H9 (cell line): ENCODE results near the gene DOCK7. TPM values are rescaled to one million over a fixed set of nuclear protein-coding genes. Genes with fewer than 3 reads are reported as not detected.

Source experiments
- DNase-seq: peaks from one replicate; pipeline ENCODE4 v3.0.0-alpha.2; 2017
- H2AFZ ChIP-seq: one replicate; pipeline ENCODE4 v1.6.1; 2013; ENCODE audit warnings: mild to moderate bottlenecking, low read length, control low read depth, moderate library complexity
- H2AK5ac ChIP-seq: 2 replicates; pipeline ENCODE4 v1.6.1; 2013; ENCODE audit warnings: low read length, control low read depth, mixed read lengths; ENCODE audit not compliant: insufficient read length
- H2BK120ac ChIP-seq: one replicate; pipeline ENCODE4 v1.6.1; 2013; ENCODE audit warnings: low read depth, mild to moderate bottlenecking, low read length, control low read depth, inconsistent platforms; ENCODE audit not compliant: poor library complexity, severe bottlenecking
- H2BK12ac ChIP-seq: 2 replicates; pipeline ENCODE4 v1.6.1; 2013; ENCODE audit warnings: low read length, control low read depth, mixed read lengths, low read depth; ENCODE audit not compliant: insufficient read length
- H2BK15ac ChIP-seq: 2 replicates; pipeline ENCODE4 v1.6.1; 2013; ENCODE audit warnings: low read depth, low read length, control low read depth
- H2BK20ac ChIP-seq: one replicate; pipeline ENCODE4 v1.6.1; 2013; ENCODE audit warnings: low read depth, mild to moderate bottlenecking, low read length, control low read depth, inconsistent platforms; ENCODE audit not compliant: poor library complexity, severe bottlenecking
- H2BK5ac ChIP-seq: 2 replicates; pipeline ENCODE4 v1.6.1; 2013; ENCODE audit warnings: low read length, control low read depth, mixed read lengths; ENCODE audit not compliant: insufficient read length
- H3K14ac ChIP-seq: 2 replicates; pipeline ENCODE4 v1.6.1; 2013; ENCODE audit warnings: low read length, control low read depth; ENCODE audit not compliant: insufficient read depth
- H3K18ac ChIP-seq: 2 replicates; pipeline ENCODE4 v1.6.1; 2013; ENCODE audit warnings: low read depth, mild to moderate bottlenecking, mixed read lengths, low read length, control low read depth; ENCODE audit not compliant: insufficient read length
- H3K23ac ChIP-seq: 2 replicates; pipeline ENCODE4 v1.6.1; 2013; ENCODE audit warnings: low read length, control low read depth, mixed read lengths, low read depth; ENCODE audit not compliant: insufficient read length
- H3K23me2 ChIP-seq: 2 replicates; pipeline ENCODE4 v1.6.1; 2013; ENCODE audit warnings: low read depth, mild to moderate bottlenecking, mixed read lengths, low read length, control low read depth; ENCODE audit not compliant: insufficient read length, poor library complexity, severe bottlenecking
- H3K27ac ChIP-seq: 2 replicates; pipeline ENCODE4 v1.5.1; 2013; ENCODE audit warnings: low read length, control low read depth, mixed read lengths, low read depth; ENCODE audit not compliant: insufficient read length
- H3K27me3 ChIP-seq: 2 replicates; pipeline ENCODE4 v1.6.1; 2013; ENCODE audit warnings: low read length, control low read depth, inconsistent platforms; ENCODE audit not compliant: insufficient read depth
- H3K4ac ChIP-seq: 2 replicates; pipeline ENCODE4 v1.6.1; 2013; ENCODE audit warnings: low read depth, mild to moderate bottlenecking, control low read depth, inconsistent platforms, low read length, moderate library complexity
- H3K4me1 ChIP-seq: 2 replicates; pipeline ENCODE4 v1.6.1; 2013; ENCODE audit warnings: low read length, control low read depth, inconsistent platforms; ENCODE audit not compliant: insufficient read depth
- H3K4me2 ChIP-seq: 2 replicates; pipeline ENCODE4 v1.6.1; 2013; ENCODE audit warnings: low read length, control low read depth, mixed read lengths; ENCODE audit not compliant: insufficient read length, insufficient read depth
- H3K56ac ChIP-seq: 2 replicates; pipeline ENCODE4 v1.6.1; 2013; ENCODE audit warnings: low read depth, mild to moderate bottlenecking, mixed read lengths, low read length, control low read depth; ENCODE audit not compliant: insufficient read length
- H3K79me1 ChIP-seq: 2 replicates; pipeline ENCODE4 v1.6.1; 2013; ENCODE audit warnings: low read depth, mild to moderate bottlenecking, moderate library complexity, low read length, control low read depth, inconsistent platforms; ENCODE audit not compliant: insufficient read depth, poor library complexity, severe bottlenecking
- H3K79me2 ChIP-seq: 2 replicates; pipeline ENCODE4 v1.6.1; 2013; ENCODE audit warnings: low read length, control low read depth, inconsistent platforms; ENCODE audit not compliant: insufficient read depth
- H3K9ac ChIP-seq: 2 replicates; pipeline ENCODE4 v1.6.1; 2013; ENCODE audit warnings: low read length, control low read depth, mixed read lengths; ENCODE audit not compliant: insufficient read length; ENCODE audit errors: extremely low read depth
- H3K9me3 ChIP-seq: one replicate; pipeline ENCODE4 v1.6.1; 2013; ENCODE audit warnings: low read depth, low read length, inconsistent platforms; ENCODE audit not compliant: control insufficient read depth
- H3T11ph ChIP-seq: one replicate; pipeline ENCODE4 v1.6.1; 2013; ENCODE audit warnings: mild to moderate bottlenecking, low read length, control low read depth, inconsistent platforms
- H4K20me1 ChIP-seq: one replicate; pipeline ENCODE4 v1.6.1; 2013; ENCODE audit not compliant: control insufficient read depth, insufficient read length, insufficient read depth
- H4K5ac ChIP-seq: 2 replicates; pipeline ENCODE4 v1.6.1; 2013; ENCODE audit warnings: low read depth, mild to moderate bottlenecking, mixed read lengths, low read length, control low read depth; ENCODE audit not compliant: insufficient read length
- H4K8ac ChIP-seq: replicated peaks from 2 replicates; pipeline ENCODE4 v1.6.1; 2013; ENCODE audit warnings: low read length, control low read depth, mixed read lengths, low read depth; ENCODE audit not compliant: insufficient read length
- H4K91ac ChIP-seq: 2 replicates; pipeline ENCODE4 v1.6.1; 2013; ENCODE audit warnings: low read depth, mild to moderate bottlenecking, moderate library complexity, mixed read lengths, low read length, control low read depth; ENCODE audit not compliant: insufficient read length
- H3K27ac Mint-ChIP-seq, 3 experiments: 2 replicates in 2 of 3; 3 replicates in 1 of 3; pipeline ENCODE4 v1.8.0; 2020 to 2021; ENCODE audit warnings: mixed read lengths in 3 of 3, mild to moderate bottlenecking in 1 of 3, moderate library complexity in 1 of 3
- H3K27me3 Mint-ChIP-seq: 2 replicates; pipeline ENCODE4 v1.8.0; 2021; ENCODE audit warnings: low read depth, mild to moderate bottlenecking, moderate library complexity, mixed read lengths
- H3K36me3 Mint-ChIP-seq, 3 experiments: 2 replicates in 2 of 3; 3 replicates in 1 of 3; pipeline ENCODE4 v1.8.0; 2020 to 2021; ENCODE audit warnings: low read depth in 3 of 3, mixed read lengths in 3 of 3; ENCODE audit not compliant: insufficient read depth in 1 of 3
- H3K4me1 Mint-ChIP-seq, 2 experiments: 2 replicates each; pipeline ENCODE4 v1.8.0; 2020; ENCODE audit warnings: mixed read lengths in 2 of 2
- H3K4me3 Mint-ChIP-seq, 2 experiments: 2 replicates in 1 of 2; 3 replicates in 1 of 2; pipeline ENCODE4 v1.8.0; 2020 to 2021; ENCODE audit warnings: mild to moderate bottlenecking in 2 of 2, mixed read lengths in 2 of 2, moderate library complexity in 1 of 2
- H3K9me3 Mint-ChIP-seq, 2 experiments: 2 replicates in 1 of 2; 3 replicates in 1 of 2; pipeline ENCODE4 v1.8.0; 2020; ENCODE audit warnings: mild to moderate bottlenecking in 2 of 2, mixed read lengths in 2 of 2, moderate library complexity in 1 of 2
- CTCF ChIP-seq: fragments of 200-600 bp; sonication (generic); conservative IDR thresholded peaks from 3 replicates; pipeline ENCODE4 v1.8.0; 2021; ENCODE audit warnings: antibody characterized with exemption, mild to moderate bottlenecking
- WGBS: extraction: QIAGEN DNeasy Blood & Tissue Kit; methylation state at CpG from one replicate; pipeline ENCODE4 v1.1.7; 2013; ENCODE audit warnings: missing lambda C conversion rate, low lambda C conversion rate, mixed read lengths; ENCODE audit not compliant: insufficient read length; ENCODE audit errors: extremely low coverage; 5-methylcytosine and 5-hydroxymethylcytosine counted together
- total RNA-seq: library from RNA; stranded (reverse); gene quantifications from 2 replicates; pipeline ENCODE4 v1.2.1, GENCODE V29; 2021

DOCK7 gene
- total RNA-seq, 1 experiment from 2014 or later, result 36.8 TPM

- H3K23ac ChIP-seq, result no peak overlapping the region
- H3K4ac ChIP-seq, result no peak overlapping the region
- H3K4me2 ChIP-seq, result no peak overlapping the region
- H2AK5ac ChIP-seq, result no peak overlapping the region
- no CpG with 5 or more reads among the region's 5 CpGs for WGBS
- no peak overlapping the region for H3K56ac ChIP-seq
- H3K4me1 ChIP-seq, result no peaks in the 10 kb centered on the region
- H3T11ph ChIP-seq, result no peak overlapping the region
- no peak for DNase-seq
- H4K20me1 ChIP-seq, result no peaks in the 10 kb centered on the region
- no peaks in the 10 kb centered on the region for H3K23me2 ChIP-seq
- H2BK120ac ChIP-seq, result no peak overlapping the region
- H2BK15ac ChIP-seq, result no peak overlapping the region
- no peaks in the 10 kb centered on the region for H3K9me3 ChIP-seq
- H4K8ac ChIP-seq, result no peak overlapping the region
- H4K91ac ChIP-seq, result no peak overlapping the region
- H3K79me1 ChIP-seq, result no peaks in the 10 kb centered on the region
- no peak overlapping the region for H2AFZ ChIP-seq
- H3K79me2 ChIP-seq, result no peaks in the 10 kb centered on the region
- no peak overlapping the region for H3K27ac ChIP-seq
- no peak overlapping the region for H3K18ac ChIP-seq
- TF ChIP-seq CTCF, result no peak
- Mint-ChIP-seq H3K4me3 (no peak overlapping the region), H3K27me3 (no peaks in the 10 kb centered on the region), H3K27ac (no peak overlapping the region; a peak in 1 of 7 replicates), H3K9me3 (no peaks in the 10 kb centered on the region), H3K36me3 (peaks cover 0 to 4% (median 0%) of the 10 kb centered on the region in 3 experiments; a peak in 2 of 7 replicates), H3K4me1 (peaks cover 6 to 14% of the 10 kb centered on the region in 2 experiments; a peak in 3 of 4 replicates)
- no peak overlapping the region for H3K14ac ChIP-seq
- H2BK12ac ChIP-seq, result no peak overlapping the region
- H2BK5ac ChIP-seq, result no peak overlapping the region
- H3K9ac ChIP-seq, result no peak overlapping the region
- H4K5ac ChIP-seq, result no peak overlapping the region
- H2BK20ac ChIP-seq, result no peak overlapping the region
- H3K27me3 ChIP-seq, result no peaks in the 10 kb centered on the region
Observed at GRCh38 chr1:62484824-62485468, 203.2 kb downstream of the DOCK7 start.
